ENCODE measurements around the gene TASP1.
"Not testable (repeated sequence)": the region's sequence is repeated elsewhere in the genome, so short reads cannot be mapped to it uniquely, and the experiment has no call there.

TASP1 gene

DNA sequence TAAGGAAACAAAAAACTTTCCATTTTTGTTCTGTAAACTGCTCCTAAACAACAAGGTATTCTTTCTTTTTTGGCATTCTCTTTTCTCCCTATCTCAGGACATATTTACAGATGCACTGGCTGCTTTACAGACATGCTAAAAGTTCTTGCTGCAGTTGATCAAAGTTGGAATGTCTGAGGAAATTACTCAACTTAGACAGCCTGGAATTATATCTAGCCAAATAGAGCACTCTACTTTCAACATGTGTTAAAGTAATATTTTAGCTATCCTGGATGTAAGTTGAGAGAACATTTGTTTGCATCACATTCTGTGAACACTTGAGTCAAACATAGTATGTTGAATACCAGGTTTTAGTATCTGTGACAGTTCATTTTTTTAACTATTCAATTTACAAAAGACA, 24.8 kb downstream of the TASP1 start:
- Mint-ChIP-seq H3K27me3 (ENCODE audit: low read depth) (no peaks in the 10 kb centered on the region), H3K4me1 (peaks cover 17% of the 10 kb centered on the region), H3K9me3 (no peaks in the 10 kb centered on the region), H3K27ac (peak overlapping the region in 2 of 3 experiments; percentile 70 to 83), H3K36me3 (ENCODE audit: low read depth) (peaks cover 33% of the 10 kb centered on the region), H3K4me3 (no peak overlapping the region)
- TF ChIP-seq CTCF (IDR thresholded peaks at IDR 0.05; ENCODE audit: unreplicated experiment in 3 of 3) = no peak

DNA sequence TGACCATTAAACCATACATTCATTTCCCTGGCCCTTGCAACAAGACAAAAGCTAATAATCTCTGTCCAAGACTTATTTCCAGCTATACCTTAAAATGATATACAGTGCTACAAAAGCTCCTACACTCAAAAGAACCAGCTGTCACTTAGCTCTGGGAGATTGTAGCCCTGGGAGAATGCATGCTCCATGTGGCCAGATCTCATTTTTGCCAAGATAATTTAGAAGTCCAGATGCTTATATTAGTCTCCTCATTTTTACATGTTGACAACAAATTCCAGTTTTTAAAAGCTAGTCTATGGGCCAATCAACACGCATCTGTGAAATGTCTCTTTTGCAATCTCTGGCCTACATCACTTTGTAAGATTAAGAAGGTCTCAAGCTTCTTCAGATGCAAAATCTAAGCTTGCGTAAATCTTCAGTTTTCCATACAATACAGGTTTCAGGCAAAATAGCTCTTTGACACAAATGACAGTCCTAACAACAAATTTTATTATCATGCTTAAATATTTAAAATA, 27.1 kb downstream of the TASP1 start:
- Mint-ChIP-seq H3K27ac (no peak overlapping the region), H3K4me3 (no peak overlapping the region), H3K27me3 (ENCODE audit: low read depth) (no peaks in the 10 kb centered on the region), H3K9me3 (no peaks in the 10 kb centered on the region), H3K4me1 (peaks cover 11% of the 10 kb centered on the region), H3K36me3 (ENCODE audit: low read depth) (peaks cover 34% of the 10 kb centered on the region)
- no peak for TF ChIP-seq CTCF (IDR thresholded peaks at IDR 0.05; ENCODE audit: unreplicated experiment in 3 of 3)

- Mint-ChIP-seq H3K27ac (no peak overlapping the region), H3K36me3 (ENCODE audit: low read depth) (peaks cover 34% of the 10 kb centered on the region), H3K27me3 (ENCODE audit: low read depth) (no peaks in the 10 kb centered on the region), H3K4me1 (peaks cover 9% of the 10 kb centered on the region), H3K9me3 (no peaks in the 10 kb centered on the region), H3K4me3 (no peak overlapping the region)
- TF ChIP-seq CTCF (IDR thresholded peaks at IDR 0.05; ENCODE audit: unreplicated experiment in 3 of 3) = no peak
Measured at GRCh38 chr20:13610184-13610583, 28.5 kb downstream of the TASP1 start.

DNA sequence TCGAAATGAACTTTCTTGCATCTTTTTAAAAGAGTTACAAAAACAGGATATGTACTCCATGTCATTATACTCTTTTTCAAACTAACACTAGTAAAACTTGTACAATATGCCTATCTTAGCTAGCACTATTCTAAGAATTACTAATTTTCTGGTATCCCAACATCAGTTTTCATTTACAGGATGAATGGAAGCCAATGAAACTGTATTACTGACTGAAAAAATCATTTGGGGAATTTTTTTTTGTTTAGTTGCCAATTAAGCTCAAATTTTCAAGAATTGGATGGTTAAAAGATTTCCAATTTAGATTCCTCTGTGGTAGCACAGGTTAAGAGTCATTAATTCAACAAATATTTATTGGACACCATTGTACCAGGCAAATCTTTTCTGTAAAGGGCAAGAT, 30.7 kb downstream of the TASP1 start:
- Mint-ChIP-seq H3K27ac (no peak overlapping the region), H3K4me1 (no peaks in the 10 kb centered on the region), H3K9me3 (no peaks in the 10 kb centered on the region), H3K36me3 (ENCODE audit: low read depth) (peaks cover 46% of the 10 kb centered on the region), H3K27me3 (ENCODE audit: low read depth) (no peaks in the 10 kb centered on the region), H3K4me3 (no peak overlapping the region)
- TF ChIP-seq CTCF (IDR thresholded peaks at IDR 0.05; ENCODE audit: unreplicated experiment in 3 of 3) = no peak

DNA sequence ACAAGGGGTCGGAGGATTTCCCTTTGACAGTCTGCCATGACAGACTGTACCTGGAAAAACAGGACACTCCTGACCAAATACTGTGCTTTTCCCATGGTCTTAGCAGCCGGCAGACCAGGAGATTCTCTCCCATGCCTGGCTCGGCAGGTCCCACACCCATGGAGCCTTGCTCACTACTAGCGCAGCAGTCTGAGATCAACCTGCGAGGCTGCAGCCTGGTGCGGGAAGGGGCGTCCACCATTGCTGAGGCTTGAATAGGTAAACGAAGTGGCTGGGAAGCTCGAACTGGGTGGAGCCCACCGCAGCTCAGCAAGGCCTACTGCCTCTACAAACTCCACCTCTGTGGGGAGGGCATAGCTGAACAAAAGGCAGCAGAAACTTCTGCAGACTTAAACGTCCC, 45.3 kb downstream of the TASP1 start:
- not testable (repeated sequence) for H3K27ac Mint-ChIP-seq; H3K4me3 Mint-ChIP-seq; H3K27me3 Mint-ChIP-seq (ENCODE audit: low read depth); H3K4me1 Mint-ChIP-seq
- Mint-ChIP-seq H3K36me3 (ENCODE audit: low read depth) (peaks cover 68% of the 10 kb centered on the region), H3K9me3 (peaks cover 49% of the 10 kb centered on the region)

GRCh38 chr20:13588049-13588448, 50.7 kb downstream of the TASP1 start:
- Mint-ChIP-seq H3K27me3 (ENCODE audit: low read depth) (no peaks in the 10 kb centered on the region), H3K36me3 (ENCODE audit: low read depth) (peaks cover 81% of the 10 kb centered on the region), H3K4me3 (no peak overlapping the region), H3K4me1 (no peaks in the 10 kb centered on the region), H3K27ac (no peak overlapping the region), H3K9me3 (peaks cover 41% of the 10 kb centered on the region)
- TF ChIP-seq CTCF (IDR thresholded peaks at IDR 0.05; ENCODE audit: unreplicated experiment in 3 of 3) = no peak

Data from nephron (organoid).